PC-3 (cell line): ENCODE results near the gene PELO. TPM values are rescaled to one million over a fixed set of nuclear protein-coding genes. Genes with fewer than 3 reads are reported as not detected.

Experiments used
- ATAC-seq: fragments of 200-7000 bp; cut with Tn5 transposase; 2 replicates; pipeline ENCODE4 v1.9.1; 2020; ENCODE audit warnings: mild to moderate bottlenecking, moderate library complexity
- BruUV-seq: library from RNA; stranded (reverse); fragments of 400-500 nt; replicated peaks from 2 replicates; lab custom pipeline; 2021; lab: Mats Ljungman, UMichigan
- CTCF ChIA-PET: fragments of 300-600 bp; sonication (Branson Sonifier 250); formaldehyde crosslinking; loops from one replicate; lab custom pipeline; 2022; ENCODE audit warnings: antibody characterized with exemption; lab: Charles Lee
- POLR2A ChIA-PET: fragments of 300-600 bp; sonication (Branson Sonifier 250); formaldehyde crosslinking; loops from one replicate; lab custom pipeline; 2022; ENCODE audit warnings: antibody characterized with exemption; ENCODE audit not compliant: unreplicated experiment; lab: Charles Lee
- DNase-seq: peaks from one replicate; pipeline ENCODE4 v3.0.0-alpha.2; 2015
- H2AFZ ChIP-seq: fragments of 300-600 bp; sonication (generic); 2 replicates; pipeline ENCODE4 v1.6.0; 2016; ENCODE audit warnings: antibody characterized with exemption, low read length
- H3F3A ChIP-seq: fragments of 300-600 bp; sonication (generic); one replicate; pipeline ENCODE4 v1.6.0; 2017; ENCODE audit warnings: antibody characterized with exemption, low read length, control low read depth, mild to moderate bottlenecking; ENCODE audit not compliant: unreplicated experiment
- H3K27ac ChIP-seq: fragments of 300-600 bp; sonication (generic); 2 replicates; pipeline ENCODE4 v1.5.1; 2016; ENCODE audit warnings: mild to moderate bottlenecking, low read length
- H3K27me3 ChIP-seq: fragments of 300-600 bp; sonication (generic); 2 replicates; pipeline ENCODE4 v1.6.1; 2016; ENCODE audit warnings: low read length, mixed read lengths
- H3K36me3 ChIP-seq: fragments of 300-600 bp; sonication (generic); 2 replicates; pipeline ENCODE4 v1.6.1; 2016; ENCODE audit warnings: low read depth, mixed run types, low read length, mixed read lengths
- H3K4me1 ChIP-seq: fragments of 300-600 bp; sonication (generic); 2 replicates; pipeline ENCODE4 v1.5.1; 2016; ENCODE audit warnings: low read length; ENCODE audit not compliant: insufficient read depth
- H3K4me2 ChIP-seq: fragments of 300-600 bp; sonication (generic); 2 replicates; pipeline ENCODE4 v1.6.0; 2016; ENCODE audit warnings: low read length
- H3K4me3 ChIP-seq: fragments of 300-600 bp; sonication (generic); 2 replicates; pipeline ENCODE4 v1.5.1; 2016; ENCODE audit warnings: mild to moderate bottlenecking, low read length, mixed read lengths
- H3K79me2 ChIP-seq: fragments of 300-600 bp; sonication (generic); 2 replicates; pipeline ENCODE4 v1.6.1; 2017; ENCODE audit warnings: low read length, mixed read lengths
- H3K9ac ChIP-seq: fragments of 300-600 bp; sonication (generic); 2 replicates; pipeline ENCODE4 v1.6.0; 2016; ENCODE audit warnings: mild to moderate bottlenecking, low read length
- H3K9me2 ChIP-seq: fragments of 300-600 bp; sonication (generic); replicated peaks from 2 replicates; pipeline ENCODE4 v1.6.1; 2016; ENCODE audit warnings: mixed run types, low read length, mixed read lengths
- H3K9me3 ChIP-seq: fragments of 300-600 bp; sonication (generic); 2 replicates; pipeline ENCODE4 v1.6.1; 2016; ENCODE audit warnings: low read length, mixed read lengths
- H4K20me1 ChIP-seq: fragments of 300-600 bp; sonication (generic); 2 replicates; pipeline ENCODE4 v1.6.1; 2016; ENCODE audit warnings: low read length, mixed read lengths
- EZH2 ChIP-seq: fragments of 300-600 bp; sonication (generic); IDR thresholded peaks from one replicate; pipeline ENCODE4 v1.6.1; 2017; ENCODE audit warnings: antibody characterized with exemption, mild to moderate bottlenecking, low read length; ENCODE audit not compliant: unreplicated experiment
- EZH2phosphoT487 ChIP-seq: fragments of 300-600 bp; sonication (generic); IDR thresholded peaks from 2 replicates; pipeline ENCODE4 v1.6.1; 2018; ENCODE audit warnings: mild to moderate bottlenecking, antibody characterized with exemption, low read length, borderline replicate concordance
- intact Hi-C: fragments of 100-400 bp; cut with micrococcal nuclease; formaldehyde crosslinking; loops from 2 replicates; pipeline ENCODE4 v1.9.0; 2023
- total RNA-seq: library from RNA; depleted of rRNA; stranded (reverse); fragments of >200 nt; gene quantifications from 2 replicates; pipeline ENCODE4 v1.2.3, GENCODE V29; 2014
- TF ChIP-seq, protein P1 (sequence below): fragments of 300-600 bp; sonication (generic); conservative IDR thresholded peaks from 2 replicates; pipeline ENCODE4 v1.5.1; 2017; ENCODE audit warnings: antibody characterized with exemption, low read depth, mild to moderate bottlenecking, low read length

The PELO gene
- total RNA-seq, 1 experiment from 2014 or later, result 45.3 TPM

DNA sequence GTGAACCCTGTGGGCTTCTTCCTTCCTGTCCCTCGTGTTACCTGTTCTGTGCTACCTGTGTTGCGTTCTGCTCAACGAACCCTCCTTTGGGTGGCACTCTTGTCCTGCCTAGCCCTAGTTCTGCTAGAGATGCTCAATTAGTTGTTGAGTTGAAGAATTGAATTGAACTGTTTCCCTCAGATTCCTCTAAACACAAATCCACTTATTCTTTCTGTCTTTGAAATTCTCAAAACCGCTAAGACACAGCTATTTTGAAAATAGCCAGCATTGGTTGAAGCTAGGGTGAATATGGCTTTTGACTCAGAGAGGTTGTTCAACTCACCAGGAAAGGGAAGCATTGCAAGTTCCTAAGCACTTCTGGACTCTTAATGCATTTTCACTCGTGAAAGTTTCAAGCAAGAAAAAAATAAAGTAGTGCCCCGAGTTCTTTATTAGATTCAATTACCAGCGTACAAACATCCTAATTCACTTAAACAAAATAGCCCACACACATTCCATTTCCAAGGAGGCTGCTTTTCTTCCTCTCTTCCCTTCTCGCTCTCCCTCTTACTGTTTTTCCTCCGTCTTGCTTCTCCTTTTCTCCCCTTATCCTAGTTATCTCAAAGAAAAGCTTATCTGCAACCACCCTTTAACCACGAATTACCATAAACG is 642 bp upstream of the PELO start:
- no peaks in the 10 kb centered on the region for H3K27me3 ChIP-seq
- peak; percentile 28 for ATAC-seq
- peaks cover 25% of the 10 kb centered on the region for H3K79me2 ChIP-seq
- TF ChIP-seq, protein P1, sequence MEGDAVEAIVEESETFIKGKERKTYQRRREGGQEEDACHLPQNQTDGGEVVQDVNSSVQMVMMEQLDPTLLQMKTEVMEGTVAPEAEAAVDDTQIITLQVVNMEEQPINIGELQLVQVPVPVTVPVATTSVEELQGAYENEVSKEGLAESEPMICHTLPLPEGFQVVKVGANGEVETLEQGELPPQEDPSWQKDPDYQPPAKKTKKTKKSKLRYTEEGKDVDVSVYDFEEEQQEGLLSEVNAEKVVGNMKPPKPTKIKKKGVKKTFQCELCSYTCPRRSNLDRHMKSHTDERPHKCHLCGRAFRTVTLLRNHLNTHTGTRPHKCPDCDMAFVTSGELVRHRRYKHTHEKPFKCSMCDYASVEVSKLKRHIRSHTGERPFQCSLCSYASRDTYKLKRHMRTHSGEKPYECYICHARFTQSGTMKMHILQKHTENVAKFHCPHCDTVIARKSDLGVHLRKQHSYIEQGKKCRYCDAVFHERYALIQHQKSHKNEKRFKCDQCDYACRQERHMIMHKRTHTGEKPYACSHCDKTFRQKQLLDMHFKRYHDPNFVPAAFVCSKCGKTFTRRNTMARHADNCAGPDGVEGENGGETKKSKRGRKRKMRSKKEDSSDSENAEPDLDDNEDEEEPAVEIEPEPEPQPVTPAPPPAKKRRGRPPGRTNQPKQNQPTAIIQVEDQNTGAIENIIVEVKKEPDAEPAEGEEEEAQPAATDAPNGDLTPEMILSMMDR, result peak; percentile 68
- no peak for TF ChIP-seq EZH2phosphoT487
- ChIA-PET POLR2A (interaction anchor here (0.5 to 0.7 kb wide), 3 partner anchors 9 to 138 kb away, joined by 3 to 4 read pairs (median 3); no protein-coding TSS in a partner anchor), CTCF (interaction anchor here (0.8 to 2.2 kb wide), 2 partner anchors 122 to 129 kb away, joined by 6 to 8 read pairs; no protein-coding TSS in a partner anchor)
- no peak for DNase-seq
- H3K4me3 ChIP-seq, result peak overlapping the region; percentile 77
- H2AFZ ChIP-seq, result peak overlapping the region; percentile 18; the same call in 1 of the 2 replicates
- peaks cover 4% of the 10 kb centered on the region for H3F3A ChIP-seq
- H3K9me2 ChIP-seq, result no peaks in the 10 kb centered on the region
- peak overlapping the region; percentile 85 for H3K27ac ChIP-seq
- H3K36me3 ChIP-seq, result no peaks in the 10 kb centered on the region
- BruUV-seq, result TSS peak; percentile 84
- peaks cover 20% of the 10 kb centered on the region; the same call in 1 of the 2 replicates for H4K20me1 ChIP-seq
- intact Hi-C loops, result loop anchor here (1.0 to 10.0 kb wide), 6 partner anchors 80 to 308 kb away; partner anchors contain the start of gene ITGA2
- no peaks in the 10 kb centered on the region for H3K9me3 ChIP-seq
- peak overlapping the region; percentile 90 for H3K9ac ChIP-seq
- peak overlapping the region; percentile 90 for H3K4me2 ChIP-seq
- peaks cover 50% of the 10 kb centered on the region for H3K4me1 ChIP-seq

DNA sequence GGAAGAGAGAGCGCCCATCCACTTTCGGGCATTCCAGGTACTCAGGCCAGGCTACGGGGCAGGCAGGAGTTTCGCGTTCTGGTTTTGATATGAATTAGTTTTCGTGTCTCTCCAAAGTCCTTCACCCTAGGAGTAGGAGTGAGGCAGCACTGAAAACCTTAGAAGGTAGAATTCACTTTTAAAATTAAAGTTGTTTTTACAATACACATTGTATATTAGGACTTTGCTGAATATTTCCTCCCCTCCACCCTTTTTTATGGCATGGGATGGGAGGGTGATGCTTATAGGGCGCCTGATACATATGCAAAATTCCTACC is 747 bp downstream of the PELO start:
- H3K27ac ChIP-seq, result peak overlapping the region; percentile 85
- H3K27me3 ChIP-seq, result no peaks in the 10 kb centered on the region
- H3K9me3 ChIP-seq, result no peaks in the 10 kb centered on the region
- H3K36me3 ChIP-seq, result no peaks in the 10 kb centered on the region
- ChIA-PET POLR2A (no interaction called here), CTCF (interaction anchor here (0.5 to 2.2 kb wide), 3 partner anchors 21 to 127 kb away, joined by 3 to 8 read pairs (median 3); no protein-coding TSS in a partner anchor)
- peaks cover 25% of the 10 kb centered on the region for H3K79me2 ChIP-seq
- peak overlapping the region; percentile 77 for H3K4me3 ChIP-seq
- H3K4me2 ChIP-seq, result peak overlapping the region; percentile 90
- intact Hi-C loops, result loop anchor here (1.0 to 10.0 kb wide), 5 partner anchors 11 to 306 kb away; partner anchors contain the start of gene ITGA2
- H3K4me1 ChIP-seq, result peaks cover 41% of the 10 kb centered on the region
- peaks cover 27% of the 10 kb centered on the region; the same call in 1 of the 2 replicates for H4K20me1 ChIP-seq
- no TSS peak for BruUV-seq
- H3F3A ChIP-seq, result peaks cover 4% of the 10 kb centered on the region
- no peak for TF ChIP-seq EZH2phosphoT487
- TF ChIP-seq EZH2, result no peak
- TF ChIP-seq, protein P1, result no peak
- DNase-seq, result no peak
- H3K9me2 ChIP-seq, result no peaks in the 10 kb centered on the region
- no peak for ATAC-seq
- peak overlapping the region; percentile 88 for H2AFZ ChIP-seq
- peak overlapping the region; percentile 90 for H3K9ac ChIP-seq

DNA sequence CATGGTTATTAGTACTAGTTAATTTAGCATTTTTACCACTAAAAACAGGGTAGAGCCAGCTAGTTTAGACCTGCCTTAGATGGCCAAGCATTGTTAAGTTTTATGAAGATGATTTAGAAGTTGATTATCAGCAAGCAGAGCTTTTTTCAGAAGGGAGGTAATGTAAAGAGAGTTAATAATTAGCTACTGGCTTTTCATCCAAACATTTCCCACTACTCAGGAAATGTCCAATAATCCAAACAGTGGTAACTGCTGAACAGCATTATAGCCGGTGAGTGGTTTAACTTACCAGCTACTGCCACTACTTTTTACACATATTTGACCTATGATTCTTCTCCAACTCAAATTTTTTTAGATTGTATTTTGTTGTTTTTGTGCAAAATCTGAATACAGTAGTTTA is 1.7 kb downstream of the PELO start:
- Histone ChIP-seq H3K9me2 (no peaks in the 10 kb centered on the region), H3K27ac (peak overlapping the region; percentile 85; the same call in 1 of the 2 replicates), H3F3A (peaks cover 4% of the 10 kb centered on the region), H3K79me2 (peaks cover 25% of the 10 kb centered on the region), H3K4me2 (peak overlapping the region; percentile 90), H3K9me3 (no peaks in the 10 kb centered on the region), H4K20me1 (peaks cover 27% of the 10 kb centered on the region; the same call in 1 of the 2 replicates), H3K4me1 (peaks cover 32% of the 10 kb centered on the region), H2AFZ (no peak overlapping the region), H3K9ac (peak overlapping the region; percentile 90), H3K36me3 (no peaks in the 10 kb centered on the region), H3K4me3 (peak overlapping the region; percentile 77), H3K27me3 (no peaks in the 10 kb centered on the region)
- DNase-seq, result no peak
- POLR2A ChIA-PET, result interaction anchor here (1.1 kb wide), 1 partner anchor 10 kb away, joined by 3 read pairs; no protein-coding TSS in a partner anchor
- ATAC-seq, result no peak
- no TSS peak for BruUV-seq
- intact Hi-C loops, result loop anchor here (5.0 to 10.0 kb wide), 4 partner anchors 82 to 305 kb away; partner anchors contain the start of gene ITGA2
- CTCF ChIA-PET, result interaction anchor here (1.0 kb wide), 1 partner anchor 96 kb away, joined by 3 read pairs; no protein-coding TSS in a partner anchor
- TF ChIP-seq EZH2phosphoT487 (no peak), EZH2 (no peak)
- TF ChIP-seq, protein P1, result no peak
